AG04450 (cell line): Measurements from ENCODE around the gene APOC4. TPM values are rescaled to one million over a fixed set of nuclear protein-coding genes. Genes with fewer than 3 reads are reported as not detected.

Experiments used
- CTCF ChIA-PET: fragments of 300-600, 350-600 bp; formaldehyde crosslinking; extraction: SDS; loops from one replicate; lab custom pipeline; 2022; ENCODE audit warnings: antibody characterized with exemption, inconsistent platforms; lab: Charles Lee
- POLR2A ChIA-PET: fragments of 350-600 bp; formaldehyde crosslinking; extraction: SDS; loops from one replicate; lab custom pipeline; 2021; ENCODE audit warnings: antibody characterized with exemption, inconsistent platforms; lab: Yijun Ruan, JAX
- DNase-seq: peaks from one replicate; pipeline ENCODE4 v3.0.0-alpha.2; 2011; ENCODE audit warnings: low read depth, low spot score
- H3K27ac ChIP-seq: one replicate; pipeline ENCODE4 v1.5.1; 2012; ENCODE audit warnings: low read depth, low read length, control low read depth
- H3K27me3 ChIP-seq: one replicate; pipeline ENCODE4 v1.6.0; 2012; ENCODE audit warnings: low read length; ENCODE audit not compliant: control insufficient read depth, insufficient read depth
- H3K4me3 ChIP-seq: 2 replicates; pipeline ENCODE4 v1.5.1; 2011; ENCODE audit warnings: mild to moderate bottlenecking, low read depth, low read length, control low read depth
- H3K9me3 ChIP-seq: 2 replicates; pipeline ENCODE4 v1.5.1; 2012; ENCODE audit warnings: low read length; ENCODE audit not compliant: control insufficient read depth, insufficient read depth
- CTCF ChIP-seq: IDR thresholded peaks from 2 replicates; pipeline ENCODE4 v1.5.1; 2011; ENCODE audit warnings: low read depth, low read length, control low read depth, inconsistent platforms
- polyA plus RNA-seq: library from polyadenylated mRNA; depleted of rRNA; stranded (reverse); fragments of >200 nt; gene quantifications from 2 replicates; pipeline ENCODE4 v1.2.3, GENCODE V29; 2011

Gene APOC4
- polyA plus RNA-seq, 1 experiment = not detected

DNA sequence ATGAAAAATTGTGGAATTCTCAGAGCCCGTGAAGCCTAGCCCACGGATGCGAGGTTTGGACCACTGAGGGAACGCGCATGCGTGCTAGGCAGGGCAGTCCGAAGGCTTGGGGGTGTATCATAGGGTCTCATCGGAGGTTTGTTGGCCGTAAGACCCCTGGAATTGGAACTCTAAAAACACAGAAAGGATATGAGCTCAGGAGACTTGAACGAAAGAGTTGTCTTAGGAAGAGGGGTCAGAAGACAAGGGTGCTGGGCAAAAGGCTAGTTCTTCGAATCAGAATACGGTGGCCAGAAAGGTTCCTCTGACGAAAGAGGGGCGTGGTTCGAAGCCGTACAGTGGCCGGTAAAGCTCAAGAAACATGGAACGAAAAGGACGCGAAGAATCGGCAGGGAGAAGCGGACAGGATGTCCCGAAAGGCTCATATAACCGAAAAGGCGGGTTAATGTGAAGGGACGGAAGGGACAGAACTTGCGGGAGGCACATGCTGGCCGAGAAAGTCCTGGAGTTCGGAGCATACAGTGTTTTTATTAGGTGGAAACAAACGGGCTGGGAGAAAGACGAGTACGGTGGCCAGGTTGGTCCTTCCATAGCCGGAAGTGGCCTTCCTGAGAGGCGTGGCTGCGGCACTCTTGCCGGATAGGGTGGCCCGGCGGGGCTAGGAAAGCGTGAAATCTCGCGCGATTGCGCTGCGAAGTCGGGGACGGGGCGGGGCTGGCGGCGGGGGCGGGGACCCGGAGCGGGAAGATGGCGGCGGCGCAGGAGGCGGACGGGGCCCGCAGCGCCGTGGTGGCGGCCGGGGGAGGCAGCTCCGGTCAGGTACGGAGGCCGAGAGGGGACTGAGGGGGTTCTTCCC, 12.8 kb downstream of the APOC4 start, which contains the start of gene CLPTM1:
TSS of gene CLPTM1 (plus strand) at position 732 of the 856 bp plus-strand sequence. CDS start at position 748, 16 bp downstream.
- POLR2A ChIA-PET = interaction anchor here (0.5 to 1.5 kb wide), 10 partner anchors 9 to 223 kb away, joined by 3 to 12 read pairs (median 5); partner anchors contain the start of genes PPP1R37, TOMM40 and TRAPPC6A

DNA sequence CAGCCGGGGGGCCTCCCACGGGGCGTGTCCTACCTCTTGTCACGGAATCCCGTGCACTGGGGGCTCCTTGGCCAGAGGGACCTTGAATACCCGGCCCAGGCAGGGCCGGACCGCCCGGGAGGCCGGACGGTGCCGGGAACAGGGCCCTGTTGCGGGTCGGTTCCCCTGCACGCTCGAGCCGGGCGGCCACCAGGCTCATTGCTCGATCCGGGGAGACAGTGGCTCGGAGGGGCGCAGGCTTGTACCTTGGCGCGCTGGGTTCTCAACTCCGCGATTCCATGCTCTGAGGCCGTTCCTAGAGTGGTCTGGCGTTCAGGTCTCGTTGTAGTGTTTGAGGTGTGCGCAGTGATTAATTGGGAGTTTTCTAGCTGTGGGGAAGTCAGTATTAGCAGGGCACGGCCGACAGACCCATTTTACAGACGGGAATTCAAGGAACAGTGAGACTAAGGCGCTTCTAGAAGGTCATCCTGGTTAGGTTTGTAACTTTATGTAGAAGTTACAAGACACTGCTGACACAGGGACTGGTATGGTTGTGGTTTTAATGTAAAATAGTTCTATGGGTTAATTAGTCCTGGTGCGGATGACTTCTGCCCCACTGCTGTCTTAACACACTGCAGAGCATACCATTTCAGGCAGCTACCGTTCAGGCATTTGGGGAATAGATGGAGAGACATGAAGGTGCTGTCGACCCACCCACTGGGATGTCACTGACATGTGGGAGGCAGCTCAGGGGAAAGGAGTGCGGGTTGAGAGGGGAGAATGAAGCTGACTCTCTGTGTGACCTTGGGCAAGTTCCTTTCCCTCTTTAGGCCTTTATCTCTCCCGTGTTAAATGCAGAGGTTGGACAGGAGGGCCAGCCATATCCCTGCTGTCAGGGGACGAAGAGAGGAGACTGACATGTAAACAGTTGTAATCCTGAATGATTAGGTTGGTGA, 13.7 kb downstream of the APOC4 start:
- CTCF ChIA-PET = interaction anchor here (1.9 kb wide), 1 partner anchor 45 kb away, joined by 8 read pairs; no protein-coding TSS in a partner anchor

More for the DNA sequence above, 12.8 kb downstream of the APOC4 start, which contains the start of gene CLPTM1:
- H3K9me3 ChIP-seq = no peaks in the 10 kb centered on the region
- DNase-seq = peak; percentile 95
- H3K27ac ChIP-seq = peak within 1 kb of the TSS; percentile 95
- H3K27me3 ChIP-seq = no peaks in the 10 kb centered on the region
- peak within 1 kb of the TSS; percentile 97 for H3K4me3 ChIP-seq
- CTCF ChIA-PET = interaction anchor here (0.7 to 5.0 kb wide), 4 partner anchors 44 to 137 kb away, joined by 3 to 101 read pairs (median 6); partner anchors contain the start of gene APOE
- no peak for TF ChIP-seq CTCF

GRCh38 chr19:44957526-44957925, 15.5 kb downstream of the APOC4 start:
- Histone ChIP-seq H3K27ac (no peak overlapping the region), H3K4me3 (no peak overlapping the region), H3K27me3 (no peaks in the 10 kb centered on the region), H3K9me3 (no peaks in the 10 kb centered on the region)
- no peak for DNase-seq
- TF ChIP-seq CTCF = no peak
- CTCF ChIA-PET = interaction anchor here (0.6 to 1.3 kb wide), 2 partner anchors 20 to 187 kb away, joined by 3 to 4 read pairs; no protein-coding TSS in a partner anchor
- POLR2A ChIA-PET = interaction anchor here (0.6 kb wide), 1 partner anchor 14 kb away, joined by 6 read pairs; no protein-coding TSS in a partner anchor

More for the DNA sequence above, 13.7 kb downstream of the APOC4 start:
- peak overlapping the region; percentile 52 for H3K27ac ChIP-seq
- POLR2A ChIA-PET = interaction anchor here (0.7 to 1.5 kb wide), 3 partner anchors 65 to 223 kb away, joined by 5 to 12 read pairs (median 6); partner anchors contain the start of genes PPP1R37 and TOMM40
- peak overlapping the region; percentile 97 for H3K4me3 ChIP-seq
- no peak for DNase-seq
- no peak for TF ChIP-seq CTCF
- no peaks in the 10 kb centered on the region for H3K9me3 ChIP-seq
- H3K27me3 ChIP-seq = no peaks in the 10 kb centered on the region

DNA sequence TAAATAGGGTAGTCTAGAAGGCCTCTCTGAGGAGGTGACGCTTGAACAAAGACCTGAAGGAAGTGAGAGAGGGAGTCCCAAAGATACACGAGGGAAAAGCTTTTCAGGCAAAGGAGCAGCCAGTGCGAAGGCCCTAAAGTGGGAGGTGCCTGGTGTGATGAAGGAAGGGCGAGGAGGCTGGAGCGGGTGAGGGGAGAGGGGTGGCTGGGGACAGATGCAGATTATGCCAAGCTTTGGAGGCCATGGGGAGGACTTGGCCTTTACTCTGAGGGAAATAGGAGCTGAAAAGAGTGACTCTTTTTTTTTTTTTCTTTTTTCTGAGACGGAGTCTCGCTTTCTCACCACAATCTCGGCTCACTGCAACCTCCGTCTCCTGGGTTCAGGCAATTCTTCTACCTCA, 16.1 kb downstream of the APOC4 start:
- no peak for TF ChIP-seq CTCF
- ChIA-PET CTCF (interaction anchor here (0.6 to 1.3 kb wide), 2 partner anchors 20 to 187 kb away, joined by 3 to 4 read pairs; no protein-coding TSS in a partner anchor), POLR2A (interaction anchor here (0.6 to 1.3 kb wide), 2 partner anchors 140 to 240 kb away, joined by 5 to 7 read pairs; no protein-coding TSS in a partner anchor)
- Histone ChIP-seq H3K9me3 (no peaks in the 10 kb centered on the region), H3K27ac (no peak overlapping the region), H3K4me3 (no peak overlapping the region), H3K27me3 (no peaks in the 10 kb centered on the region)
- no peak for DNase-seq
